GOT3 (cell line): Measurements from ENCODE around the gene ZBTB34.

Experiments
- DNase-seq: peaks from one replicate; lab custom pipeline; 2025; ENCODE audit warnings: mixed read lengths; lab: John Stamatoyannopoulos, UW

ZBTB34 gene

DNA sequence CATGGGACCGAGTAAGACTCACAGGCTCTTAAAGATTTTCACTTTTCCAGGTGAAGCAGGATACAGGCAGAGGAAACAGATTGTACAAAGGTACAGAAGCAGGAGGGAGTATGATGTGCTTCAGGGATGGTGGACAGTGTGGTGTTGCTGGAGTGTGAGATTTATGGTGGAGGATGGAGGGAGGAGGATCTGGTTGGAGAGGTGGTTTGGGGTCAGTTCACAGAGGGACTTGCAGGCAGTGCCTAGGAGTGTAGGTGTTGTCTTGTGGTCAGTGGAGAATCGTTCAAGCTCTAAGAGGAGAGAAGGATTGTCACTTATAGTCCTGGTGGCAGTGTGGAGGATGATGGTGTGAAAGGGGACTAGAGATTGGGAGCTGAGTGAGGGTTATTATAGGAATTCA lies 65.9 kb downstream of the ZBTB34 start:
- no peak for DNase-seq

DNA sequence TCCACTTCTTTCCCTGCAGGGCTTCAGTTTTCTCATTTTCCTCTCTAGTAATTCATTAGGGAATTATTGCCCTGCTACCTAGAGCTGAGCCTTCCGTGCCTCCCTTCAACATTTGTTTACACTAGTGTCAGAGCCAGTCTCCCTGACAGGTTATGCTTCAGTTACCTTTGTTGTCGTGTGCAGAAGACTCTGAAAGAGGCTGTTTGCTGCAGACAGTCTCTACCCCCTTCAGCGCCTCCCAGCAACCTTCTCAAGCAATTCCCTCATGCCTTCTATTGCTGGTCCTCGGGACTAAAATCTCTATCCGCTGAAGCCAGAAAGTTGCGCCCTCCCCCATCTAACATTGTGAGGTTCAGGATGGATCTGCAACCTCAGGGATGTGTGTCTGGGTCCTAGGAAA lies 67.0 kb downstream of the ZBTB34 start:
- DNase-seq: no peak

DNA sequence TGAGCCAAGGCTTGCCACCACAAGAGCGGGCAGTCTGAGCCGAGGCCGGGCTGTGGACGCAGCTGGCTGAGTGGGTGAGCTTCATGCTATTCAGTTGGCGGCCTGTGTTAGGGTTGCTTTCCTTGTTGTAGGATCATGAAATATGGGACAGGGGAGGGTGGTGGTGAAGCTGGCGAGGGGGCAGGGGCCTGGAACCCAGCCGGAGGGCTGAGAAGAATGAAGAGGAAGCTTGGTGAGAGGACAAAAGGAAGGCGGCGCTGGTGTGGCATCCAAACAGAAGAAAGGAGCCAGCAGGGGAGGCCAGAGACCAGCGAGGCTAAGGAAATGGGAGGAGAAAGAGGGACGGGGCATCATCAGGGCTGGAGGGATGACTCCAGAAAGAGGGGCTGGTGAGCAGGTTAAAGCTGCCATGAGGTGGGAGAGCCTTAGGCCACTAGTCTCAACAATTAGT lies 72.5 kb downstream of the ZBTB34 start:
- no peak for DNase-seq

DNA sequence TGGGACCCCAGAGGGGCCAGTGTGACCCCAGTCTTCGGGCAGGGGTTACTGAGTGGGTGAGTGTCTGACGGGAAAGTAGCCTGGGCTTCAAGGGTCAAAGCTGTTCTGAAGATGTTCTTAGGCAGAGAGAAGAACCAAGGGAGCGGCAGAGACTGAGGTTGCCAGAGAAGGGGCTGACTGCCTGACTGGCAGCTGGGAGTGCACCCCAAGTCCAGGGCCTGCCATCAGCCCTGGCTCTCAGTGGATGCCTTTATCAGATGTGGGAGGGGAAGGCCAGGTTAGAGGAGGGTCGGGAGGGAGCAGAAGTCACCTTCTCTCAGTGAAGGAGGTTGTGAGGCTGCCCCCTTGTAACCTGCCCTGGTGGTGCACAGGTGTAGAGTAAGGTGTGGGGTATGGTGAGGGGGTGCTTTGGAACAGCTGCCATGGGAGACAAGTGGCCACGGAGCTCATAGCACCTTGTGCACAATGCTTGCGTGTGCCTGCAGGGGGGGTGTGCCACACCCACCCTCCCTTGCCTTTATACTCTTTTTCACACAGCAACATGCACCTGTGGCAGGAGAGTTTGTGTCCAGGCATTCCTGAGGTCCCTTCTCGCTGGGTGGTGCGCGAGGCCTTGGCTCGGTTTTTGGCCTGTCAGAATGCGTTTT lies 73.0 kb downstream of the ZBTB34 start:
- DNase-seq: no peak

DNA sequence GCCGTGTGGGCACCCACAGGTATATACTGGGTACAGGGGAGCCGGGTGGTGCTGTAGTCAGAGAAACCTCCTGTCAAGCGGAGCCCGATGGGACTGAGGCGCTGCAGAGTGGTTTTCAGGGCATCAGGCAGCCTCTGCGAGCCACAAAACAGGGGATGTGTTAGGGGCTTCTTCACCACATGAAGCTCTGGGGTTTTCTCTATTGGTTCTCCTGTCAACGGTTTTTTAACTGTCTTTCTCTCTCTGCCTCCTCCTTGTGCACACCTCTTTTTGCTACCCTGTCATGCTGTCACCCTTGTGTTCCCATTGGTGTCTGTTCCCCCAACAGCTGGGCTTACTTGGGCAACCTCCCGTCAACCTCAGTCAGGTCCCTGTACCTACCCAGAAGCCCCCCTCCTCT lies 74.0 kb downstream of the ZBTB34 start:
- DNase-seq: no peak
